Lower leg skin (tissue), 4 donors: ENCODE results near the gene TCERG1L. TPM values are rescaled to one million over a fixed set of nuclear protein-coding genes. Genes with fewer than 3 reads are reported as not detected.

ENCODE experiments used
- DNase-seq, 2 donors: peaks; one replicate each; pipeline ENCODE4 v3.0.0-alpha.2; 2019; ENCODE audit warnings: low spot score in 2 of 2
- H3K4me3 ChIP-seq: fragments of 200-600 bp; sonication (generic); 2 replicates; pipeline ENCODE4 v1.5.1; 2017; ENCODE audit warnings: mild to moderate bottlenecking, low read depth; ENCODE audit not compliant: poor library complexity, severe bottlenecking
- CTCF ChIP-seq, 3 donors: fragments of 450-650 bp; IDR thresholded peaks; one replicate each; pipeline ENCODE4 v1.5.1; 2016; ENCODE audit warnings: antibody characterized with exemption in 3 of 3, mild to moderate bottlenecking in 3 of 3, moderate library complexity in 2 of 3
- POLR2A ChIP-seq, 2 donors: fragments of 450-650 bp; IDR thresholded peaks; one replicate each; pipeline ENCODE4 v1.6.1; 2016 to 2017; ENCODE audit warnings: antibody characterized with exemption in 2 of 2, mild to moderate bottlenecking in 1 of 2, moderate library complexity in 1 of 2
- WGBS, 2 donors: methylation state at CpG; one replicate each; pipeline ENCODE4 v1.1.5; 2018; 5-methylcytosine and 5-hydroxymethylcytosine counted together
- intact Hi-C: fragments of 100-400 bp; cut with DNase I; formaldehyde crosslinking; loops from one replicate; pipeline ENCODE4 v1.15.0; 2023; ENCODE audit warnings: low total_unique reads
- total RNA-seq, 4 donors: library from RNA; depleted of rRNA; stranded (reverse); fragments of >200 nt; gene quantifications; one replicate each; pipeline ENCODE4 v1.1.0, GENCODE V29; 2016

The TCERG1L gene
- total RNA-seq, 4 donors from 2014 or later, result 0.57 to 1.1 (median 0.90) TPM

GRCh38 chr10:131144711-131145375 is 166.7 kb downstream of the TCERG1L start:
- 73 to 75% methylated on average over 9 of the region's 9 CpGs for WGBS, 2 donors

GRCh38 chr10:131144196-131144595 is 167.3 kb downstream of the TCERG1L start:
- DNase-seq, result no peak
- no peak overlapping the region for H3K4me3 ChIP-seq
- WGBS, 2 donors, result 91% methylated on average over 13 of the region's 13 CpGs
- intact Hi-C loops, result no loop called here
- TF ChIP-seq CTCF (IDR thresholded peaks at IDR 0.05) (no peak), POLR2A (IDR thresholded peaks at IDR 0.05) (no peak)

More at GRCh38 chr10:131144711-131145375, 166.7 kb downstream of the TCERG1L start:
- TF ChIP-seq POLR2A (IDR thresholded peaks at IDR 0.05), result no peak
- TF ChIP-seq CTCF (IDR thresholded peaks at IDR 0.05), result no peak
- no peak for DNase-seq
- intact Hi-C loops, result no loop called here
- no peak overlapping the region for H3K4me3 ChIP-seq

- intact Hi-C loops, result no loop called here
- TF ChIP-seq POLR2A (IDR thresholded peaks at IDR 0.05), result no peak
- TF ChIP-seq CTCF (IDR thresholded peaks at IDR 0.05), result no peak
- no peak overlapping the region for H3K4me3 ChIP-seq
- WGBS, 2 donors, result 88 to 94% methylated on average over 22 to 23 of the region's 25 CpGs
- DNase-seq, result no peak
Measured at GRCh38 chr10:131143425-131144165, 167.9 kb downstream of the TCERG1L start.

GRCh38 chr10:131142517-131143380 is 168.8 kb downstream of the TCERG1L start:
- DNase-seq, result no peak
- TF ChIP-seq CTCF (IDR thresholded peaks at IDR 0.05) (no peak), POLR2A (IDR thresholded peaks at IDR 0.05) (no peak)
- 84 to 88% methylated on average over 17 to 18 of the region's 18 CpGs for WGBS, 2 donors

GRCh38 chr10:131141645-131142516 is 169.6 kb downstream of the TCERG1L start:
- no peak overlapping the region for H3K4me3 ChIP-seq
- intact Hi-C loops, result no loop called here
- 90 to 94% methylated on average over 15 of the region's 15 CpGs for WGBS, 2 donors
- no peak for TF ChIP-seq POLR2A (IDR thresholded peaks at IDR 0.05)
- TF ChIP-seq CTCF (IDR thresholded peaks at IDR 0.05), result no peak
- no peak for DNase-seq

More at GRCh38 chr10:131142517-131143380, 168.8 kb downstream of the TCERG1L start:
- no peak overlapping the region for H3K4me3 ChIP-seq
- intact Hi-C loops, result no loop called here
